Upper lobe of right lung (tissue), 1 donor: Measurements from ENCODE around the gene LRP1-AS. TPM values are rescaled to one million over a fixed set of nuclear protein-coding genes. Genes with fewer than 3 reads are reported as not detected.

Source experiments
- ATAC-seq: fragments of 200-7000 bp; cut with Tn5 transposase; one replicate; pipeline ENCODE4 v1.9.1; 2020; ENCODE audit warnings: mild to moderate bottlenecking, moderate library complexity
- DNase-seq: peaks from one replicate; pipeline ENCODE4 v3.0.0-alpha.2; 2020
- H3K27ac ChIP-seq: fragments of 200-600 bp; one replicate; pipeline ENCODE4 v1.8.0; 2022
- H3K27me3 ChIP-seq: fragments of 200-600 bp; one replicate; pipeline ENCODE4 v1.8.0; 2022; ENCODE audit warnings: mild to moderate bottlenecking
- H3K36me3 ChIP-seq: fragments of 200-600 bp; one replicate; pipeline ENCODE4 v1.8.0; 2022
- H3K4me1 ChIP-seq: fragments of 200-600 bp; one replicate; pipeline ENCODE4 v1.8.0; 2022
- H3K4me3 ChIP-seq: fragments of 200-600 bp; one replicate; pipeline ENCODE4 v1.8.0; 2022; ENCODE audit warnings: mild to moderate bottlenecking
- H3K9me3 ChIP-seq: fragments of 200-600 bp; one replicate; pipeline ENCODE4 v1.8.0; 2022
- CTCF ChIP-seq: fragments of 200-600 bp; IDR thresholded peaks from one replicate; pipeline ENCODE4 v1.8.0; 2022; ENCODE audit warnings: antibody characterized with exemption
- intact Hi-C: fragments of 100-400 bp; cut with DNase I; formaldehyde crosslinking; loops from one replicate; pipeline ENCODE4 v1.11.0; 2022
- total RNA-seq: library from RNA; stranded (reverse); fragmentation: NEBNext Ultra II Directional; extraction: Animal tissue kit (Norgen Biotek cat#: 25700); gene quantifications from one replicate; pipeline ENCODE4 v1.2.1, GENCODE V29; 2021
- donor health status: DM: no; HTN: yes; CAD: no; lungs with severe emphysema.

The LRP1-AS gene
- total RNA-seq, 1 donor from 2014 or later, result not detected

DNA sequence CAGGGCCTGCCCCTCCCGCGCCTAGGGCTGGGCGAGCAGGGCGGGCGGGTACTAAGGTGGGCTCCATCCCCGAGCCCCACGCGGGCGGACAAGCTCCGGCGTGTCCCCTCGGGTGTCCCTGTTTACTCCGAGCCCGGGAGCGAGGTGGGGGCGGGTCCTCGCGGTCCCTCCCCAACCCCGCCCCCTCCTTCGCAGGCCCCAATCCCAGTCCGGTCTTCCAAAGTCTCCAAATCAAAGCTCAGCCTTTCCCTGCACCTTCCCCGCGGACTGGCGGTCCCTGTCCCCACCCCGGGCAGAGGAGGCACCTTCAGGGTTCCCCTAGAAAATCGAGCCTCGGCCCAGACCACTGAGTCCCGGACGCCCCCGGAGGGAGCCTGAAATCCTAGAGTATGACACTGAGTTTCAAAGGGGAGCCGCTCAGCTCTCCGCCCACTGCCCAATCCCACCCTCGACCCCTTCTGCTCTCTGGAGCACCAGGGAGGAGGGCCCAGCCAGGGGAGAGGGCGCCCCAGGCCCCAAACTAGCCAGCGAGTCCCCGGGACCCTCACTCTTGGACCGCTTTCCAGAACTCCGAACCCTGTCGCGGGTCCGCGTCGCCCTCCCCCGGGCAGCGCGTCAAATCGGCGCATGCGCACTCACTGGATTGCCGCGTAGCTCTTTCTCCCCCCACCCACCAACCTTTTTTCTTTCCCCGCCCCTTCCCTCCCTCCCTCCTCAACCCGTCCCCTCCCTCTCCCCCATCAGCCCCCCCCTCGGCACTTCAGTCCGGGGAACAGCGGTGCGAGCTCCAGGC lies 19.5 kb downstream of the LRP1-AS start, which contains the start of gene LRP1:
Gene LRP1 (plus strand): TSS at position 758 of the 793 bp plus-strand sequence. CDS start 482 bp downstream, outside the sequence.
- Histone ChIP-seq H3K4me1 (peaks cover 21% of the 10 kb centered on the region), H3K36me3 (no peaks in the 10 kb centered on the region), H3K9me3 (no peaks in the 10 kb centered on the region), H3K27me3 (no peaks in the 10 kb centered on the region), H3K27ac (peak within 1 kb of the TSS; percentile 92), H3K4me3 (peak within 1 kb of the TSS; percentile 83)
- no peak for TF ChIP-seq CTCF
- intact Hi-C loops, result no loop called here
- ATAC-seq (peak; percentile 77), DNase-seq (peak; percentile 93)

DNA sequence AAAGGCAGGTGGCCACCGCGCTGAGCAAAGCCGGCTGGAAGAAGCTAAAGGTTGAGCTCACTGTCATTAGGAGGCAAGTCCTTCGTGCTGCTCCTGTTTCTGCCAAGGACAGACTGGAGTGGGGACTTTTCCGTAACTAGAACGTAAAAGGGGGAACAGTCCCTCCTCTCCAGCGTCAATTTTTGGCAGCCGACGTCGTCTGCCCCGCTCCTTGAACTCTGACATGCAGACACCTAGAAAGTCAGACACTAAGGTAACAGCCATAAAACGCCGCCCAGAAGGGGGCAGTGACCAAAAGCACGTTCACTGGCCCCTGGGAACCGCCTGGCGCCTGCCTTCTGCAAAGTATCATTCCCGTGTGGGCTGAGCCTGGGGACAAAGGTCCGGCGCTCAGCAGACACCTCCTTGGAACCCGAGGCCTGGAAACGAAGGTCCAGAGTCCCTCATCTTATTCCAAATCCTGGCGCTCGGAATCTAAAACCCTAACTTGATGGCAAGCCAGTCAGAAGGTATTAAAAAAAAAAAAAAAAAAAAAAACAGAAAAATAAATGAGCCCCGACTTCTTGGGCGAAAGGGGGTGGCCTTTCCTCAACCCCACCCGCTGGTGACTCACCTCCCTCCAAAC lies 20.2 kb downstream of the LRP1-AS start:
- H3K36me3 ChIP-seq, result no peaks in the 10 kb centered on the region
- H3K27ac ChIP-seq, result peak overlapping the region; percentile 92
- no peaks in the 10 kb centered on the region for H3K27me3 ChIP-seq
- peak; percentile 89 for DNase-seq
- H3K4me1 ChIP-seq, result peaks cover 14% of the 10 kb centered on the region
- peak overlapping the region; percentile 83 for H3K4me3 ChIP-seq
- no peaks in the 10 kb centered on the region for H3K9me3 ChIP-seq
- TF ChIP-seq CTCF, result peak; percentile 28
- ATAC-seq, result peak; percentile 75
- intact Hi-C loops, result no loop called here

DNA sequence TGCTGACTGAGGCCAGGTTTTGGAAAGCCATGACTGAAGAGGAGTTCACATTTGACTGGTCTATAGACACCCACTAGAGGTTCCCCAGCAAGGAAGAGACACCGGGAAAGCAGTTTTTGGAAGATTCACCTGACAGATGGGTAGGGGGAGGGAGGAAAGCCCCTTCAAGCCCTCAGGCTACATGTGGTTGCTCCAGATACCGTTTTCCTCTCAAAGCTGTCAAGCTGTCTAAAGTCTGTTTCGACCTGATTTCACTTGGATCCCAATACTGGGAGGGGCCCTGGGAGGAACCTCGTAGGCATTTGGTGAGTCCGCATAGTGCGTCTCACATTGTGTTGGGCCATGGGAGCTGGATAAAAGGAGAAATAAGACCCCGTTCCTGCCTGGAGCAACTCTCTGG lies 20.9 kb downstream of the LRP1-AS start:
- DNase-seq (no peak), ATAC-seq (no peak)
- Histone ChIP-seq H3K4me1 (peaks cover 8% of the 10 kb centered on the region), H3K36me3 (no peaks in the 10 kb centered on the region), H3K4me3 (no peak overlapping the region), H3K27ac (peak overlapping the region; percentile 92), H3K9me3 (no peaks in the 10 kb centered on the region), H3K27me3 (no peaks in the 10 kb centered on the region)
- TF ChIP-seq CTCF, result no peak
- intact Hi-C loops, result no loop called here

DNA sequence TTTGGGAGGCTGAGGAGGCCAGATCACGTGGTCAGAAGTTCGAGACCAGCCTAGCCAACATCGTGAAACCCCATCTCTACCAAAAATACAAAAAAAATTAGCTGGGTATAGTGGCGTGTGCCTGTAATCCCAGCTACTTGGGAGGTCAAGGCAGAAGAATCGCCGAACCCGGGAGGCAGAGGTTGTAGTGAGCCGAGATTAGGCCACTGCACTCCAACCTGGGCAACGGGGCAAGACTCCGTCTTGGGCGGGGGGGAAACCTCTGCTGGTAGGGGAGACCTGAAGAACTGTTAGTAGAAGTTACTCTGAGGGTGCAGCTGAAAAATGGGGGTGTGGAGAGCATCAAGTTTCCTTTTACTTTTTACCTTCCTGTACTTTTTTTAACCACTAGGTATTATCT lies 21.4 kb downstream of the LRP1-AS start:
- Histone ChIP-seq H3K9me3 (no peaks in the 10 kb centered on the region), H3K27me3 (no peaks in the 10 kb centered on the region), H3K27ac (no peak overlapping the region), H3K36me3 (no peaks in the 10 kb centered on the region), H3K4me1 (peaks cover 3% of the 10 kb centered on the region), H3K4me3 (no peak overlapping the region)
- ATAC-seq (no peak), DNase-seq (no peak)
- intact Hi-C loops, result no loop called here
- TF ChIP-seq CTCF, result no peak

- Histone ChIP-seq H3K9me3 (no peaks in the 10 kb centered on the region), H3K4me1 (no peaks in the 10 kb centered on the region), H3K27me3 (no peaks in the 10 kb centered on the region), H3K27ac (no peak overlapping the region), H3K36me3 (no peaks in the 10 kb centered on the region), H3K4me3 (no peak overlapping the region)
- peak; percentile 76 for ATAC-seq
- DNase-seq, result no peak
- peak; percentile 98 for TF ChIP-seq CTCF
- intact Hi-C loops, result no loop called here
Observed at GRCh38 chr12:57124261-57124877, 23.1 kb downstream of the LRP1-AS start.
